T-helper 22 cell (primary cell): ENCODE results near the gene FBXO47.
"Not testable (repeated sequence)": the region's sequence is repeated elsewhere in the genome, so short reads cannot be mapped to it uniquely, and the experiment has no call there.

Experiments used
- DNase-seq: peaks from one replicate; pipeline ENCODE4 v3.0.0-alpha.2; 2020; ENCODE audit warnings: low read depth

FBXO47 gene

DNA sequence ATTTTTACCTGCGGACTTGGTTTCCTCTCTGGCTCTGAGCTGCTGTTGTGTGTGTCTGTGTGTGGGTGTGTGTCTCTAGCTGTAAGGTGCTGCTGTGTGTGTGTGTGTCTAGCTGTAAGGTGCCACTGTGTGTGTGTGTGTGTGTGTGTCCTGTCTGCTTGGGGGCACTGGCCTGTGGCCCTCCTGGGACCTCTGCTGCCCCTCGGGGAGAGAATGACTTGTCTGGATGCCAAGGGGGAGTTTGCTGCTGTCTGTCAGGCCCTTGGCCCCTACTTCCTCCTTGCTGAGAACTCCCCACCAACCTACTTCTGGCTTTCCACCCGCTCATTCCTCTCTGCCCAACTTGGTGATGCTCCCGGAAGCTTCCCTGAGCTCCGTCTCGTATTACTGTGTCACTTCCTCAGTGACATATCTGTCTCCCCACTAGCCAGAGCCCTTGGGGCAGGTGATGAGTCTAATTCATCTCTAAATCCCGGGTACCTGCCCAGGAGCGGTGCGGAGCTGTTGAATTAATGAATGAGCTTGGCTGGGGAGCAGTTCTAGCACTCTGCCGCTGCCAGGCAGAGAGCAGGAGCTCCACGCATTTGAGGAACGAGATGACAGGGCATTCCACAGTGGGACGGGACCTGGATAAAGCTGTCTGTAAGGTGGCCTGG, 45.3 kb downstream of the FBXO47 start:
- DNase-seq, result no peak

DNA sequence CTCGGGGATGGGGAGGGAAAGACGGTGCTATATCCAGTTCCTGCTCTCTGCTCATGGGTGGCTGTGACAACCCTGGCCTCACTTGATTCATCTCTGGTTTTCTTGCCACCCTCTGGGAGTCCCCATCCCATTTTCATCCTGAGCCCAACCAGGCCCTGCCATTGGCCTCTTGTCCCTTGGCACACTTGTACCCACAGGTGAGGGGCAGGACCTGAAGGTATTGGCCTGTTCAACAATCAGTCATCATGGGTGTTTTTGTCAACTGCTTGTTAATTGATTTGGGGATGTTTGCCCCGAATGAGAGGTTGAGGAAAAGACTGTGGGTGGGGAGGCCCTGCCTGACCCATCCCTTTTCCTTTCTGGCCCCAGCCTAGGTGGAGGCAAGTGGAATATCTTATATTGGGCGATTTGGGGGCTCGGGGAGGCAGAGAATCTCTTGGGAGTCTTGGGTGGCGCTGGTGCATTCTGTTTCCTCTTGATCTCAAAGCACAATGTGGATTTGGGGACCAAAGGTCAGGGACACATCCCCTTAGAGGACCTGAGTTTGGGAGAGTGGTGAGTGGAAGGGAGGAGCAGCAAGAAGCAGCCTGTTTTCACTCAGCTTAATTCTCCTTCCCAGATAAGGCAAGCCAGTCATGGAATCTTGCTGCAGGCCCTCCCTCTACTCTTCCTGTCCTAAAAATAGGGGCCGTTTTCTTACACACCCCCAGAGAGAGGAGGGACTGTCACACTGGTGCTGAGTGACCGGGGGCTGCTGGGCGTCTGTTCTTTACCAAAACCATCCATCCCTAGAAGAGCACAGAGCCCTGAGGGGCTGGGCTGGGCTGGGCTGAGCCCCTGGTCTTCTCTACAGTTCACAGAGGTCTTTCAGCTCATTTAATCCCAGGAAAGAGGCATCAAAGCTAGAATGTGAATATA, 46.6 kb downstream of the FBXO47 start:
- DNase-seq, result no peak

DNA sequence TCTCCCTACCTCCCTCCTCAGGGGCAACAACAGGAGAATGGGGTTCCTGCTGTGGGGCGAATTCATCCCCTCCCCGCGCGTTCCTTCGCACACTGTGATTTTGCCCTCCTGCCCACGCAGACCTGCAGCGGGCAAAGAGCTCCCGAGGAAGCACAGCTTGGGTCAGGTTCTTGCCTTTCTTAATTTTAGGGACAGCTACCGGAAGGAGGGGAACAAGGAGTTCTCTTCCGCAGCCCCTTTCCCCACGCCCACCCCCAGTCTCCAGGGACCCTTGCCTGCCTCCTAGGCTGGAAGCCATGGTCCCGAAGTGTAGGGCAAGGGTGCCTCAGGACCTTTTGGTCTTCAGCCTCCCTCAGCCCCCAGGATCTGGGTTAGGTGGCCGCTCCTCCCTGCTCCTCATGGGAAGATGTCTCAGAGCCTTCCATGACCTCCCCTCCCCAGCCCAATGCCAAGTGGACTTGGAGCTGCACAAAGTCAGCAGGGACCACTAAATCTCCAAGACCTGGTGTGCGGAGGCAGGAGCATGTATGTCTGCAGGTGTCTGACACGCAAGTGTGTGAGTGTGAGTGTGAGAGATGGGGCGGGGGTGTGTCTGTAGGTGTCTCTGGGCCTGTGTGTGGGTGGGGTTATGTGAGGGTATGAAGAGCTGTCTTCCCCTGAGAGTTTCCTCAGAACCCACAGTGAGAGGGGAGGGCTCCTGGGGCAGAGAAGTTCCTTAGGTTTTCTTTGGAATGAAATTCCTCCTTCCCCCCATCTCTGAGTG, 47.7 kb downstream of the FBXO47 start:
- no peak for DNase-seq

DNA sequence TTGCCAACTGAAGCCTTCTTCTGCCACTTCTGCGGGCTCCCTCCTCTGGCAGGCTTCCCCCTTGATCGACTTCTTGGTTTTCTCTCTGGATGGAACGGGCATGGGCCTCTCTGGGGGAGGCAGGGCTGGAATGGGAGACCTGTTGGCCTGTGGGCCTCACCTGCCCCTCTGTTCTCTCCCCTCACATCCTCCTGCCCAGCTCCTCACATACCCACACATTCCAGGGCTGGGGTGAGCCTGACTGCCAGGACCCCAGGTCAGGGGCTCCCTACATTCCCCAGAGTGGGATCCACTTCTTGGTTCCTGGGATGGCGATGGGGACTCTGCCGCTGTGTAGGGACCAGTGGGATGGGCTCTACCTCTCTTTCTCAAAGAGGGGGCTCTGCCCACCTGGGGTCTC, 48.3 kb downstream of the FBXO47 start:
- DNase-seq, result no peak

GRCh38 chr17:38918129-38918913, 48.9 kb downstream of the FBXO47 start:
- DNase-seq, result no peak

- DNase-seq, result no peak
These were observed 49.9 kb downstream of the FBXO47 start for GRCh38 chr17:38917259-38917658.

GRCh38 chr17:38916771-38917170, 50.4 kb downstream of the FBXO47 start:
- DNase-seq, result no peak

DNA sequence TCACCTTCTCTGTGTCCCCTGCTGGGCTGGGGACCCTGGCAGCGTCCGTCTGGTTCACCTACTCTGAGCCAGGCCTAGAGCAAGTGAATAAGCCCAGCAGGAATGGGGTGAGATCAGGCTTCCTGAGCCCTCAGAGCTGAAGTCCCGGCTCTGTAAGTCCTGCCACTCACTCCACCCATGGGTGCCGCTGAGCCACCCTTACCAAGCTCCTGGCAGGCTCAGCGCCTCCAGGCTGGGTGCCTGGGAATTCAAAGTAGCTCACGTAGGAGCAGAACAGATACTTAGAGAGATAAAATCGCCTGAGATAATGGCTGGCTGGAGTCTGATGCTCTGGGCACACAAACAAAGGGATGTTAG, 51.6 kb downstream of the FBXO47 start:
- DNase-seq, result no peak

DNA sequence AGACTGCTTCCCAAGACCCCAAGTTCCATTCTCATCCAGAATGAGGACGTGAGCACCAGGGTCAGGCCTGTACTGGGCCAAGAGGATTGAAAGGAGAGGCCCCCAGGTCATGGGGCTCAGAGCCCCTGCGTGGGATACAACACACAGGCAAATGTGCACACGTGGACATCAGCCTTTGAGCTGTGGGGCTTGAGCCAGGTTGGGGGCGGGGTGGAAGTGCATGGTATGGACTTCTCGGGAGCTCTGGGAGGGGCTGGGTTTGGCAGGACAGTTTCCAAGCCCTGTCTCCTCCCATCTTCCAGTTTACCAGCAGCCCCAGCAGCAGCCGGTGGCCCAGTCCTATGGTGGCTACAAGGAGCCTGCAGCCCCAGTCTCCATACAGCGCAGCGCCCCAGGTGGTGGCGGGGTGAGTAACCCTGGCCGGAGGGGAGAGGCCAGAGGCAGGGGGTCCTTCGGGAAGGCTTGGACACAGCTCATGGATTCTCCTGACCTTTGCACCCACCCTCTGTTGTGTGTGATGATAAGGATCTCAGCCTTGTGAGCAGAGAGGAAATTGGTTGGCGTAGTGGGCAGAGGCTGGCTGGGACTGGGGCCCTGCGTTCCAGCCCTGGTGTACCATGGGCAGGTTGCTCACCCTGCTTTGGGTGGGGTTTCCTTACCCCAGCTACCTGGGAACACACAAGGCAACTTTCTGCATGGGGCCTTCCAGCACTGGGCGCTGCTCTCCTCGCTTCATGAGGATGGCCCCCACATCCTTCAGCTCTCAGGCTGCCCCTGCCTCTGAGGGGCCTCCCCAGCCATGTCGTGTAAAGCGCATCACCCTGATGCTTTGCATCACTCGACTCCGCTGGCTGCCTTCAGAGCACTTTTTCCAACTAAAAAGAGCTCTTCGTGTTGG, 52.2 kb downstream of the FBXO47 start:
- no peak for DNase-seq

DNA sequence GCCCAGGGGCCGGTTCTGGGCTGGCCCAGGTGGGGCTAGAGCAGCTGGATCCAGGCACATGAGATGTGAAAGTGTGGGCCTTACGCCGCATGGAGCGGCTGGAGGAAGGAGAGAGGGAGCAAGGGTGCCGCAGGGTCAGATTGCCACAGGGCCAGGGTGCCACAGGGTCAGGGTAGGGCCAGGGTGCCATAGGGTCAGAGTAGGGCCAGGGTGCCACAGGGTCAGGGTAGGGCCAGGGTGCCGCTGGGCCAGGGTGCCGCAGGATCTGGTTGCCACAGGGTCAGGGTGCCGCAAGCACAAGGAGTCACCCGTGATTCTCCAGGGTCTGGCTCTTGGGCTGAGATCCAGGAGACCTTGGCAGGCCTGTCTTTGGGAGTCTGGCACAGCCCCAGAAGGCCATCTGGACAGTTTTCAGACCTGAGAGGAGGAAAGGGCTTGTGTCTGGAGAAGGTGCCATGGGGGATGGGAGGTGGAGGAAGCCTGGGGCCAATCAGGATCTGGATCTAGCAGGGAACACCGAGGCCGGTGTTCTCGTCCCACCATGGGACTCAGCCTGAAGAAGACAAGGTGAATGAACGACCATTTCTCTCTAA, 54.9 kb downstream of the FBXO47 start:
- DNase-seq, result no peak

- not testable (repeated sequence) for DNase-seq
These were observed 55.5 kb downstream of the FBXO47 start for GRCh38 chr17:38911731-38912081.

DNA sequence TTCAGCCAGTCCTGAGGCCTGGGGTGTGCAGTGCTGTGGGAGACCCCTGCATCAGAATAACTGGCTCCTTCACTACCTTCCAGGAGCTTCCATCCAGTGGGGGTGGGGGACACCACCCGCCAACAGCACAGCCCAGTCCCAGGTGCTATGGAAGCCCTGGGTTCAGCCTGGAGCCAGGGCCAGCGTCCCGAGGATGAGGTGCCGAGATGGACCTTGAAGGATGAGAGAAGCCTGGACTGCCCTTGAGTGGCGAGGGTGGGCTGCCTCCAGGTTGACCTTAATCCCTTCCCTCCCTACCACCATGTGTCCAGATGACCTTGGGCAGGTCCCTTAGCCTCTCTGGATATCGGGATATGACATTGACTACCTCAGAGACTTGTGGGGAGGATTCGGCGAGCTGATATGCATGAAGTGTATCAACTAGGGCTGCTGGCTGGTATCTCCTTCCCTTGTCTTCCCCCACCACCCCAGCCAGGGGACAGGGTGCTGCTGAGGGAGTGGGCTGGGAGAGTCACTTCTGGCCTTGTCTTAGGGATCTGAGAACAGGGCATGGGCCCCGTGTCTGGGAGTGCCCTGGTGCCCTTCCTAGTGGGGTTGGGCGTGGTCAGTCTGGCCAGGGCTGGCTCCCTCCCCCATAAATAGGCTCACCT, 56.0 kb downstream of the FBXO47 start:
- DNase-seq, result no peak

DNA sequence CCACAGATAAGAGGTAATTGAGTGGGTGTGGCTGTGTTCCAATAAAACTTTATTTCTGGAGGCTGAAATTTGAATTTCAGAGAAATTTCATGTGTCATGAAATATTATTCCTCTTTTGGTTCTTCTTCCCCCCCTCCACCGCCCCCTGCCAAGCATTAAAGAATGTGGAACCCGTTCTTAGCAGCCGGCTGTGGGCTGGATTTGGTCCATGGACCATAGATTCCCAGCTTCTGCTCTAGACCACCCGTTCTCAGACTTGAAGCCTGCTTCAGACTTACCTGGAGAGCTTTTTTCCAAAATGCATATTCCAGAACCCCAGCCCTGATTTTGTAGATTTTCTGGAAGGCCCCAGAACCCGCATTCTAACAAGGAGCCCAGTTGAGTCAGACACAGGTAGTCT, 56.9 kb downstream of the FBXO47 start:
- no peak for DNase-seq

GRCh38 chr17:38908676-38909181, 58.5 kb downstream of the FBXO47 start:
- no peak for DNase-seq

DNA sequence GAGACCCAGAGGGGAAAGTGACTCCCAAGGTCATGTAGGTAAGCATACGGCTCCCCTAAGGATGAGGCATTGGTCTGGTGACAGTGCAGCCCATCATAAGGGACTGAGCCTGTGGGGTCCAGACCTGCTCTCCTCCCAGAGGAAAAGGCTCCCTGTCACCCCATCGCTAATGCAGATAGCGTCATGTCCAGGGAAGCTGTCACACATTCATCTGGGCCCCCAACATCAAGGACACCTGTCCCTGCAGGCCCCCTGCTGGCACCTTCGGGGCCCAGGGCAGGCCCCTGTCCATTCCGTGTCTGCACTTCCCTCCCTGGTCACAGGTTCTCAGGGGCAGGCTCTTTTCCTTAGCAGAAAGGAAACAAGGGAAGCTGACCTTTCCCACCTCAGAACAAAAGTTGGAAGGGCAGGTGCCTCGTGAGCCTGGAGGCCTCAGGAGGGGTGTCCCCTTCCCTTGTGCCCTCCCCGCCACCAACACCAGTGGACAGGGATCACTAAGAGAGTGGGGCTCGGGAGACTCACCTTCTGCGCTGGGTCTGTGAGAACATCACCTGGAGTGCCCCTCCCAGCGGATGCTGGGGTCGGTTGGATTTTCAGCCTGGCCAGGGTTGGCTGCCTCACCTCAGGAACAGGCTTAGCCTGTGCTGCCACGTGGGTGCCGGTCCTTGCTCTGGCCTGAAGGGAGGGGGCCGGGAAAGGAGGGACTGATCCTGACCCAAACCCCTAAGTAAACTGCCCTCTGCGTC, 59.1 kb downstream of the FBXO47 start:
- DNase-seq, result no peak

- no peak for DNase-seq
These were observed 60.6 kb downstream of the FBXO47 start for GRCh38 chr17:38906460-38907228.

- DNase-seq, result no peak
These were observed 61.8 kb downstream of the FBXO47 start for GRCh38 chr17:38905375-38905774.

DNA sequence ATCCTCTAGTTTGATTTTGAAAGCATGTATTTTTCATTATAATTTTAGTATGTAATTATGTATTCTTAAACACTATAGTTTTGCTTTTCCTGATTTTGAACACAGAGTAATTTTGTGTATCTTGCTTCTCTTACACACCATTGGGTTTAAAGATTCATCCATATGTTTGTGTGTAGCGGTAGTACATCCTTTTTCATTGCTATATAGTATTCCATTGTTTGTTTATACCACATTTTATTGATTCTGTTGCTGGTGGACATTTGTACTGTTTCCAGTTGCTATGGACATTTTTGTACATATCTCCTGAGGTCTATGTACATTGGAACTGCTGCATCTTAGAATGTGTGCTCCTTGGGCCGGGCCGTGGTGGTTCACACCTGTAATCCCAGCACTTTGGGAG, 62.3 kb downstream of the FBXO47 start:
- no peak for DNase-seq
